GM12892 (cell line): ENCODE results near the gene CISTR.

Source experiments
- POLR2A ChIP-seq: IDR thresholded peaks from 2 replicates; pipeline ENCODE4 v1.6.1; 2011; ENCODE audit warnings: low read depth, low read length, control low read depth
- POLR2AphosphoS5 ChIP-seq: IDR thresholded peaks from 2 replicates; pipeline ENCODE4 v1.6.1; 2011; ENCODE audit warnings: low read depth, low read length, control low read depth
- TAF1 ChIP-seq: IDR thresholded peaks from 2 replicates; pipeline ENCODE4 v1.6.1; 2011; ENCODE audit warnings: low read depth, mild to moderate bottlenecking, control low read depth, low read length, borderline replicate concordance

- TF ChIP-seq POLR2AphosphoS5, result no peak
- TF ChIP-seq TAF1, result no peak
- no peak for TF ChIP-seq POLR2A
These were observed 6.4 kb upstream of the CISTR start for GRCh38 chr12:53758081-53758729.
